Activated naive CD4-positive, alpha-beta T cell treated with anti-CD3 and anti-CD28 coated beads for 36 hours (primary cell): ENCODE results near the gene DHRS12. TPM values are rescaled to one million over a fixed set of nuclear protein-coding genes. Genes with fewer than 3 reads are reported as not detected.
A peak's percentile ranks its signal among the peaks of the same experiment; 100 is the strongest.

Experiments used
- CTCF ChIA-PET: fragments of 350-600 bp; sonication (Branson Sonifier 250); formaldehyde crosslinking; loops from one replicate; lab custom pipeline; 2021; ENCODE audit warnings: antibody characterized with exemption; lab: Charles Lee
- DNase-seq: peaks from one replicate; pipeline ENCODE4 v3.0.0-alpha.2; 2020
- H3K27ac Mint-ChIP-seq: one replicate; pipeline ENCODE4 v1.8.0; 2021; ENCODE audit warnings: mild to moderate bottlenecking, mixed read lengths
- H3K27me3 Mint-ChIP-seq: one replicate; pipeline ENCODE4 v1.8.0; 2021; ENCODE audit warnings: low read depth, mixed read lengths
- H3K36me3 Mint-ChIP-seq: one replicate; pipeline ENCODE4 v1.8.0; 2021; ENCODE audit warnings: low read depth, mixed read lengths
- H3K4me1 Mint-ChIP-seq: one replicate; pipeline ENCODE4 v1.8.0; 2021; ENCODE audit warnings: low read depth, mixed read lengths
- H3K4me3 Mint-ChIP-seq: one replicate; pipeline ENCODE4 v1.8.0; 2021; ENCODE audit warnings: mild to moderate bottlenecking, moderate library complexity, mixed read lengths
- H3K9me3 Mint-ChIP-seq: one replicate; pipeline ENCODE4 v1.8.0; 2021; ENCODE audit warnings: mixed read lengths
- intact Hi-C: fragments of 100-400 bp; cut with micrococcal nuclease; formaldehyde crosslinking; loops from one replicate; pipeline ENCODE4 v1.15.1; 2023
- total RNA-seq, 2 experiments: library from RNA; stranded (reverse); gene quantifications; one replicate each; pipeline ENCODE4 v1.2.3, GENCODE V29; 2021

DHRS12 gene
- total RNA-seq, 2 experiments from 2014 or later = 4.1 to 4.9 TPM

GRCh38 chr13:51806566-51806965 is 2.6 kb upstream of the DHRS12 start:
- DNase-seq = no peak
- peaks cover 15% of the 10 kb centered on the region for H3K36me3 Mint-ChIP-seq
- H3K4me1 Mint-ChIP-seq = peaks cover 58% of the 10 kb centered on the region
- no peak overlapping the region for H3K27ac Mint-ChIP-seq
- H3K4me3 Mint-ChIP-seq = no peak overlapping the region
- CTCF ChIA-PET = interaction anchor here (1.8 to 3.4 kb wide), 4 partner anchors 8 to 26 kb away, joined by 6 to 44 read pairs (median 12); no protein-coding TSS in a partner anchor
- intact Hi-C loops = no loop called here
- H3K27me3 Mint-ChIP-seq = no peaks in the 10 kb centered on the region
- H3K9me3 Mint-ChIP-seq = no peaks in the 10 kb centered on the region

DNA sequence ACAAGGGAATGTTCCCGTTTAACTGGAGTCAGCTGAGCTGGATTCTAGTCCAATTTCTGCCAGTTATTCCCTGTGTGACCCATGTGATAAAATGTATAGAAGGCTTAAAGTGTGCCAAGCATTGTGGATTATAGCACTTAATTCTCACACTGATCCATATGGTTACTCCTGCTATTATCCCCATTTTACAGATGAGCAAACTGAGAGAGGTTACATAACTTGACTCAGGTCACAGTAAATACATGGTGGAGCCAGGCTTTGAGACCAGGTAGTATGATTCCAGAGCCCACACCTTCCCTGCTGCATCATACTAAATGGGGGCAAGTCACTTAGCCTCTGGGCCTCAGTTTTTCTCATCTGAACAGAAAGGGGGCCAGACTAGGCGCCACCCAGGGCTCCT is 2.0 kb upstream of the DHRS12 start:
- Mint-ChIP-seq H3K9me3 (no peaks in the 10 kb centered on the region), H3K27ac (no peak overlapping the region), H3K27me3 (no peaks in the 10 kb centered on the region), H3K4me1 (peaks cover 58% of the 10 kb centered on the region), H3K4me3 (no peak overlapping the region), H3K36me3 (peaks cover 13% of the 10 kb centered on the region)
- CTCF ChIA-PET = interaction anchor here (0.8 to 3.4 kb wide), 9 partner anchors 8 to 39 kb away, joined by 3 to 44 read pairs (median 5); partner anchors contain the start of gene TMEM272
- intact Hi-C loops = loop anchor here (1.0 kb wide), 1 partner anchor 9 kb away; no protein-coding TSS in a partner anchor
- DNase-seq = no peak

GRCh38 chr13:51805313-51805712 is 1.4 kb upstream of the DHRS12 start:
- Mint-ChIP-seq H3K27me3 (no peaks in the 10 kb centered on the region), H3K36me3 (peaks cover 13% of the 10 kb centered on the region), H3K4me3 (peak overlapping the region; percentile 92), H3K4me1 (peaks cover 59% of the 10 kb centered on the region), H3K27ac (peak overlapping the region; percentile 98), H3K9me3 (no peaks in the 10 kb centered on the region)
- CTCF ChIA-PET = interaction anchor here (0.5 to 3.4 kb wide), 11 partner anchors 7 to 186 kb away, joined by 3 to 44 read pairs (median 4); partner anchors contain the start of gene TMEM272
- intact Hi-C loops = loop anchor here (1.0 kb wide), 1 partner anchor 10 kb away; no protein-coding TSS in a partner anchor
- DNase-seq = no peak

GRCh38 chr13:51804295-51805172 is 571 bp upstream of the DHRS12 start:
- peaks cover 13% of the 10 kb centered on the region for H3K36me3 Mint-ChIP-seq

DNA sequence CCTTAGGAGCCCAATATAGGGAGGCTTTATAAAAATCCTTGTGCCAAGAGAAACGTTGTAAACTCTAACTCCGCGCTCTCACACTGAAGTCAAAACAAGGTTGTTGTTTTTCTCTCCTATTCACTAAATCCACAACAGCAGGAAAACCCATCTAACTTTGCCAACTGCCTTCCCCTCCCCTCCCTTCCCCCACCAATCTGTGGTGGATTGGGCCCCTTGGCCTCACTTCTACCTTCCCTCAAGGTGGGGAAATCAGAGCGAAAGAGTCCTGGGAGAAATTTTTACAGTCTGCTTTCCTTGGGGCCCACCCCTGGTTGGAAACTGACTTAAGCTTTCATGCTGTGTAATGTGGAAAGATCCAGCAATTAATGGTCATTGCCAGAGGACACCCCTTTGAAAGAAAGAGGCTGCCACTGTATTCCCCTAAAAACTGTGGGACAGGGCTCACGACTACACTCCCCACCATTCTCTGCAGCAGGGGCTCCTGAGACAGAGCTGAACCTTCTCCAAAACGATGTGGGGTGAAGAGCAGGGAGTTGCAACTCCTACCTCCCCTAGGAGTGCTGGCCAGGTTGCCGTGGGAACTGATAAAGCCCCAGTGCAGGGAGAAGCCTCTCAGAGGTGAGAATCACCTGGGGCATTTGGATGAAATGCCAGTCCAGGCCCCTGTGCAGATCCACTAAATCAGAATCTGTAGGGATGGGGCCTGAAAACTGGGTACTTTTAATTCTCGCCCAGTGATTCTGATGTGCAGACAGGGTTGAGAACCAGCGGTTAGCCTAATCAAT is 1.1 kb downstream of the DHRS12 start:
- Mint-ChIP-seq H3K9me3 (no peaks in the 10 kb centered on the region), H3K27ac (peak overlapping the region; percentile 98), H3K36me3 (peaks cover 5% of the 10 kb centered on the region), H3K4me1 (peaks cover 54% of the 10 kb centered on the region), H3K27me3 (no peaks in the 10 kb centered on the region), H3K4me3 (peak overlapping the region; percentile 92)
- DNase-seq = no peak
- intact Hi-C loops = loop anchor here (1.0 to 5.0 kb wide), 11 partner anchors 22 to 1866 kb away; partner anchors contain the start of genes INTS6, SPRYD7 and WDFY2
- CTCF ChIA-PET = interaction anchor here (0.6 to 3.1 kb wide), 11 partner anchors 8 to 516 kb away, joined by 3 to 15 read pairs (median 5); no protein-coding TSS in a partner anchor

More at GRCh38 chr13:51804295-51805172, 571 bp upstream of the DHRS12 start:
- no peaks in the 10 kb centered on the region for H3K27me3 Mint-ChIP-seq
- no peaks in the 10 kb centered on the region for H3K9me3 Mint-ChIP-seq
- peak; percentile 75 for DNase-seq
- H3K4me3 Mint-ChIP-seq = peak overlapping the region; percentile 92
- CTCF ChIA-PET = interaction anchor here (0.5 to 3.4 kb wide), 10 partner anchors 9 to 187 kb away, joined by 3 to 44 read pairs (median 4); partner anchors contain the start of gene TMEM272
- intact Hi-C loops = loop anchor here (1.0 to 5.0 kb wide), 6 partner anchors 8 to 1867 kb away; partner anchors contain the start of genes ALG11 and SPRYD7
- peaks cover 57% of the 10 kb centered on the region for H3K4me1 Mint-ChIP-seq
- H3K27ac Mint-ChIP-seq = peak overlapping the region; percentile 98

- peaks cover 53% of the 10 kb centered on the region for H3K4me1 Mint-ChIP-seq
- CTCF ChIA-PET = interaction anchor here (0.5 to 3.1 kb wide), 11 partner anchors 9 to 610 kb away, joined by 3 to 15 read pairs (median 5); no protein-coding TSS in a partner anchor
- H3K4me3 Mint-ChIP-seq = peak overlapping the region; percentile 92
- peaks cover 5% of the 10 kb centered on the region for H3K36me3 Mint-ChIP-seq
- DNase-seq = no peak
- H3K27me3 Mint-ChIP-seq = no peaks in the 10 kb centered on the region
- H3K9me3 Mint-ChIP-seq = no peaks in the 10 kb centered on the region
- intact Hi-C loops = loop anchor here (1.0 to 5.0 kb wide), 9 partner anchors 24 to 1864 kb away; partner anchors contain the start of gene SPRYD7
- H3K27ac Mint-ChIP-seq = peak overlapping the region; percentile 98
Observed at GRCh38 chr13:51801631-51802099, 2.3 kb downstream of the DHRS12 start.

GRCh38 chr13:51800486-51800885 is 3.5 kb downstream of the DHRS12 start:
- Mint-ChIP-seq H3K4me1 (peaks cover 41% of the 10 kb centered on the region), H3K9me3 (no peaks in the 10 kb centered on the region), H3K4me3 (no peak overlapping the region), H3K36me3 (peaks cover 5% of the 10 kb centered on the region), H3K27me3 (no peaks in the 10 kb centered on the region), H3K27ac (no peak overlapping the region)
- CTCF ChIA-PET = interaction anchor here (0.5 to 6.0 kb wide), 12 partner anchors 10 to 514 kb away, joined by 3 to 52 read pairs (median 4); no protein-coding TSS in a partner anchor
- intact Hi-C loops = loop anchor here (5.0 kb wide), 2 partner anchors 1563 to 1863 kb away; partner anchors contain the start of gene SPRYD7
- DNase-seq = no peak

- peaks cover 34% of the 10 kb centered on the region for H3K4me1 Mint-ChIP-seq
- no peaks in the 10 kb centered on the region for H3K27me3 Mint-ChIP-seq
- no peak for DNase-seq
- CTCF ChIA-PET = interaction anchor here (1.1 to 6.0 kb wide), 10 partner anchors 16 to 513 kb away, joined by 3 to 52 read pairs (median 10); no protein-coding TSS in a partner anchor
- H3K4me3 Mint-ChIP-seq = no peak overlapping the region
- H3K9me3 Mint-ChIP-seq = no peaks in the 10 kb centered on the region
- H3K27ac Mint-ChIP-seq = no peak overlapping the region
- H3K36me3 Mint-ChIP-seq = no peaks in the 10 kb centered on the region
- intact Hi-C loops = no loop called here
Observed at GRCh38 chr13:51799261-51799660, 4.7 kb downstream of the DHRS12 start.

GRCh38 chr13:51797664-51798488 is 6.1 kb downstream of the DHRS12 start:
- DNase-seq = peak; percentile 83
- H3K4me1 Mint-ChIP-seq = peaks cover 43% of the 10 kb centered on the region
- no peak overlapping the region for H3K4me3 Mint-ChIP-seq

GRCh38 chr13:51796546-51796945 is 7.4 kb downstream of the DHRS12 start:
- peaks cover 37% of the 10 kb centered on the region for H3K4me1 Mint-ChIP-seq

More at GRCh38 chr13:51797664-51798488, 6.1 kb downstream of the DHRS12 start:
- Mint-ChIP-seq H3K27ac (no peak overlapping the region), H3K9me3 (no peaks in the 10 kb centered on the region), H3K36me3 (peaks cover 6% of the 10 kb centered on the region), H3K27me3 (no peaks in the 10 kb centered on the region)
- CTCF ChIA-PET = interaction anchor here (0.6 to 6.0 kb wide), 59 partner anchors 8 to 886 kb away, joined by 3 to 52 read pairs (median 5); partner anchors contain the start of gene NEK5
- intact Hi-C loops = loop anchor here (1.0 to 2.0 kb wide), 7 partner anchors 34 to 673 kb away; partner anchors contain the start of genes FAM124A and WDFY2

More at GRCh38 chr13:51796546-51796945, 7.4 kb downstream of the DHRS12 start:
- intact Hi-C loops = loop anchor here (2.0 kb wide), 3 partner anchors 510 to 648 kb away; partner anchors contain the start of gene FAM124A
- H3K36me3 Mint-ChIP-seq = peaks cover 7% of the 10 kb centered on the region
- CTCF ChIA-PET = interaction anchor here (1.2 to 6.0 kb wide), 18 partner anchors 11 to 674 kb away, joined by 3 to 52 read pairs (median 12); no protein-coding TSS in a partner anchor
- no peaks in the 10 kb centered on the region for H3K27me3 Mint-ChIP-seq
- no peak for DNase-seq
- H3K27ac Mint-ChIP-seq = no peak overlapping the region
- no peaks in the 10 kb centered on the region for H3K9me3 Mint-ChIP-seq
- no peak overlapping the region for H3K4me3 Mint-ChIP-seq
